ENCODE data around the gene SMC5.
"Not testable (repeated sequence)": the region's sequence is repeated elsewhere in the genome, so short reads cannot be mapped to it uniquely, and the experiment has no call there.

SMC5 gene

GRCh38 chr9:70367305-70367930, 108.6 kb downstream of the SMC5 start:
- no peak for DNase-seq (ENCODE audit: low read depth in 2 of 2)

- no peak for DNase-seq (ENCODE audit: low read depth in 2 of 2)
Measured at GRCh38 chr9:70374962-70375618, 116.3 kb downstream of the SMC5 start.

- no peak for DNase-seq (ENCODE audit: low read depth in 2 of 2)
Measured at GRCh38 chr9:70382046-70382708, 123.4 kb downstream of the SMC5 start.

- DNase-seq (ENCODE audit: low read depth in 2 of 2): no peak
Measured at GRCh38 chr9:70382709-70383605, 124.2 kb downstream of the SMC5 start.

GRCh38 chr9:70385426-70385825, 126.6 kb downstream of the SMC5 start:
- DNase-seq (ENCODE audit: low read depth in 2 of 2): no peak

GRCh38 chr9:70387663-70388062, 128.9 kb downstream of the SMC5 start:
- DNase-seq (ENCODE audit: low read depth in 2 of 2): no peak

- no peak for DNase-seq (ENCODE audit: low read depth in 2 of 2)
Measured at GRCh38 chr9:70389188-70389587, 130.4 kb downstream of the SMC5 start.

GRCh38 chr9:70389621-70390266, 131.0 kb downstream of the SMC5 start:
- no peak for DNase-seq (ENCODE audit: low read depth in 2 of 2)

- no peak for DNase-seq (ENCODE audit: low read depth in 2 of 2)
Measured at GRCh38 chr9:70390933-70391341, 132.2 kb downstream of the SMC5 start.

- no peak for DNase-seq (ENCODE audit: low read depth in 2 of 2)
Measured at GRCh38 chr9:70392189-70392588, 133.4 kb downstream of the SMC5 start.

GRCh38 chr9:70392850-70393249, 134.1 kb downstream of the SMC5 start:
- no peak for DNase-seq (ENCODE audit: low read depth in 2 of 2)

GRCh38 chr9:70395652-70396051, 136.9 kb downstream of the SMC5 start:
- DNase-seq (ENCODE audit: low read depth in 2 of 2): no peak

GRCh38 chr9:70398145-70398556, 139.4 kb downstream of the SMC5 start:
- DNase-seq (ENCODE audit: low read depth in 2 of 2): no peak

- DNase-seq (ENCODE audit: low read depth in 2 of 2): no peak
Measured at GRCh38 chr9:70399141-70399540, 140.4 kb downstream of the SMC5 start.

- DNase-seq (ENCODE audit: low read depth in 2 of 2): no peak
Measured at GRCh38 chr9:70400107-70400892, 141.5 kb downstream of the SMC5 start.

- not testable (repeated sequence) for DNase-seq (ENCODE audit: low read depth in 2 of 2)
Measured at GRCh38 chr9:70401241-70401640, 142.5 kb downstream of the SMC5 start.

GRCh38 chr9:70402213-70402612, 143.4 kb downstream of the SMC5 start:
- no peak for DNase-seq (ENCODE audit: low read depth in 2 of 2)

GRCh38 chr9:70403166-70403565, 144.4 kb downstream of the SMC5 start:
- DNase-seq (ENCODE audit: low read depth in 2 of 2): no peak

GRCh38 chr9:70403618-70404025, 144.8 kb downstream of the SMC5 start:
- DNase-seq (ENCODE audit: low read depth in 2 of 2): no peak

GRCh38 chr9:70404261-70404660, 145.5 kb downstream of the SMC5 start:
- no peak for DNase-seq (ENCODE audit: low read depth in 2 of 2)
